ENCODE measurements around the gene KCNE2. TPM values are rescaled to one million over a fixed set of nuclear protein-coding genes. Genes with fewer than 3 reads are reported as not detected.
"Not testable (repeated sequence)": the region's sequence is repeated elsewhere in the genome, so short reads cannot be mapped to it uniquely, and the experiment has no call there.

The KCNE2 gene
- total RNA-seq, 1 donor from 2014 or later: 2.2 TPM

- ATAC-seq; intact Hi-C loops (cut with DNase I): not testable (repeated sequence)
These were observed 20.1 kb downstream of the KCNE2 start for GRCh38 chr21:34383724-34384415.

DNA sequence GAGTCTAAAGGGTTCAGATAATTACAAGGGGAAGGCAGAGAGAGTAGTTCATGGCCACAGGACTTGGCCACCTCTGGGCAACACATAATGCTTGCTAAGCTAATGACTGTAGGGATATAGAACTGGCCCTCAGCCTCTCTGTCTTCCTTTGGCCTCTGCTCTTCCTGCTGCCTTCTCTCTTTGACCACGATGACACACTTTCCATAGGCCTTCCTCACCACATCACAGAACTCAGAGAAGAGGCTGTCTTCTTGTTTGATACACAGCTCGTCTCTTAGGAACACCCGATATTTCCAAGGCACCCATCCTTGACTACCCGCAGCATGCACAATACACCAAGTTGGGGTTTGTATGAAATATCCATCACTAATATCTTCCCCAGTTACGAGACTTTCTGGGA lies 36.7 kb downstream of the KCNE2 start:
- intact Hi-C loops (cut with DNase I); DNase-seq (ENCODE audit: low spot score); ATAC-seq: not testable (repeated sequence)

More at GRCh38 chr21:34383724-34384415, 20.1 kb downstream of the KCNE2 start:
- not testable (repeated sequence) for DNase-seq (ENCODE audit: low spot score)

GRCh38 chr21:34404742-34405141 lies 40.9 kb downstream of the KCNE2 start:
- DNase-seq (ENCODE audit: low spot score); intact Hi-C loops (cut with DNase I); ATAC-seq: not testable (repeated sequence)

GRCh38 chr21:34405686-34406085 lies 41.9 kb downstream of the KCNE2 start:
- ATAC-seq; intact Hi-C loops (cut with DNase I); DNase-seq (ENCODE audit: low spot score): not testable (repeated sequence)

DNA sequence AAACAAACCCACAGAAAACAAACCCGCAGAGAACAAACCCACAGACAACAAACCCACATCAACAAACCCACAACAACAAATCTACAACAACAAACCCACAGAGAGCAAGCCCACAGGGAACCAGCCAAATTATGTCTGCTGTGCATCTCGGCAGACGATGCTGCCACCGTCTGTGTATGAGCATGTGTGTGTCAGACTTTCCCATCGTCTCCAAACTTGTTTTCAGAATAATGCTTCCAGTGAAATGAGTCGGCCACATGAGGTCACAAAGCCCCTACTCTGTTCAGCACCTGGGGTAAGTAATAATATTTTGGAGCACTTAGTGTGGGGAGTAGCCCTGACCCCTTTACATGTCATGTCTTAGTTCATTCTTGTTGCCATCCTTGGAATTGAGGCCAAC lies 42.3 kb downstream of the KCNE2 start:
- intact Hi-C loops (cut with DNase I); DNase-seq (ENCODE audit: low spot score); ATAC-seq: not testable (repeated sequence)

DNA sequence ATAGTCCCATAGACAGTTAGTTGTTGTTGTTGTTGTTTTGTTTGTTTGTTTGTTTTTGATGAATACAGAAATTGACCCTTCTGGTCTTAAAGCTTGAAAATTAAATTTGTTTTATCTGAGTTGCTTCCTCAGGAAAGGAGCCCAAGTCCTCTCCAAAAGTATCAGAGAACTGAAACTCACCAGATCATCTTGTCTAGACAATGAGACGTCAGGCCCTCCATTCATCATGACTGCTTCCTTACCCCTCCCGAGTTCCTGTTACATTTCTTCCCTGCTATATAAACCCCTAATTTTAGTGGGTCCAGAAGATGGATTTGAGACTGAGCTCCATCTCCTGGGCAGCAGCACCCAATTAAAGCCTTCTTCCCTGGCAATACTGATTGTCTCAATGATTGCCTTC lies 42.9 kb downstream of the KCNE2 start:
- ATAC-seq; DNase-seq (ENCODE audit: low spot score); intact Hi-C loops (cut with DNase I): not testable (repeated sequence)

- DNase-seq (ENCODE audit: low spot score); ATAC-seq; intact Hi-C loops (cut with DNase I): not testable (repeated sequence)
These were observed 43.5 kb downstream of the KCNE2 start for GRCh38 chr21:34407294-34407693.

- intact Hi-C loops (cut with DNase I); DNase-seq (ENCODE audit: low spot score); ATAC-seq: not testable (repeated sequence)
These were observed 53.8 kb downstream of the KCNE2 start for GRCh38 chr21:34417448-34418077.

Other genes with a start within 250 kb of the KCNE2 start
- 29.2 TPM for gene SMIM11, start 11.5 kb downstream of the KCNE2 start, total RNA-seq
- gene SMIM34, start 59.9 kb downstream of the KCNE2 start, total RNA-seq: not detected
- gene KCNE1, start 148.2 kb downstream of the KCNE2 start, total RNA-seq: 2.5 TPM